Measurements from ENCODE around the gene AMPD3. TPM values are rescaled to one million over a fixed set of nuclear protein-coding genes. Genes with fewer than 3 reads are reported as not detected.

Gene AMPD3
- total RNA-seq, 2 donors from 2014 or later: 7.9 to 9.7 TPM

GRCh38 chr11:10484461-10485180, 29.6 kb downstream of the AMPD3 start:
- Histone ChIP-seq H3K27me3 (no peaks in the 10 kb centered on the region), H3K4me1 (peaks cover 6% of the 10 kb centered on the region), H3K4me3 (no peak overlapping the region), H3K9me3 (no peaks in the 10 kb centered on the region), H3K27ac (no peak overlapping the region), H3K9ac (ENCODE audit: low read depth in 2 of 2, low read length in 2 of 2) (no peak overlapping the region), H3K36me3 (no peaks in the 10 kb centered on the region)
- no peak for DNase-seq
- TF ChIP-seq CTCF (IDR thresholded peaks at IDR 0.05): no peak
- intact Hi-C loops (cut with DNase I): no loop called here

GRCh38 chr11:10485646-10486045, 30.6 kb downstream of the AMPD3 start:
- no peak overlapping the region for H3K27ac ChIP-seq
- peaks cover 6% of the 10 kb centered on the region for H3K4me1 ChIP-seq
- no peaks in the 10 kb centered on the region for H3K27me3 ChIP-seq
- H3K36me3 ChIP-seq: no peaks in the 10 kb centered on the region
- no peak overlapping the region for H3K9ac ChIP-seq (ENCODE audit: low read depth in 2 of 2, low read length in 2 of 2)
- H3K4me3 ChIP-seq: no peak overlapping the region
- intact Hi-C loops (cut with DNase I): no loop called here
- no peak for TF ChIP-seq CTCF (IDR thresholded peaks at IDR 0.05)
- DNase-seq: no peak
- H3K9me3 ChIP-seq: no peaks in the 10 kb centered on the region

- no peaks in the 10 kb centered on the region for H3K36me3 ChIP-seq
- no peak for TF ChIP-seq CTCF (IDR thresholded peaks at IDR 0.05)
- H3K27ac ChIP-seq: no peak overlapping the region
- intact Hi-C loops (cut with DNase I): no loop called here
- H3K9ac ChIP-seq (ENCODE audit: low read depth in 2 of 2, low read length in 2 of 2): no peak overlapping the region
- no peak for DNase-seq
- no peak overlapping the region for H3K4me3 ChIP-seq
- H3K27me3 ChIP-seq: no peaks in the 10 kb centered on the region
- peaks cover 6% of the 10 kb centered on the region for H3K4me1 ChIP-seq
- H3K9me3 ChIP-seq: no peaks in the 10 kb centered on the region
Measured at GRCh38 chr11:10486161-10486840, 31.2 kb downstream of the AMPD3 start.

- no peaks in the 10 kb centered on the region for H3K36me3 ChIP-seq
- peaks cover 6% of the 10 kb centered on the region for H3K4me1 ChIP-seq
- no peaks in the 10 kb centered on the region for H3K9me3 ChIP-seq
- no peaks in the 10 kb centered on the region for H3K27me3 ChIP-seq
- DNase-seq: no peak
- intact Hi-C loops (cut with DNase I): no loop called here
- H3K4me3 ChIP-seq: no peak overlapping the region
- no peak overlapping the region for H3K27ac ChIP-seq
- no peak for TF ChIP-seq CTCF (IDR thresholded peaks at IDR 0.05)
- no peak overlapping the region for H3K9ac ChIP-seq (ENCODE audit: low read depth in 2 of 2, low read length in 2 of 2)
Measured at GRCh38 chr11:10487002-10487647, 32.1 kb downstream of the AMPD3 start.

GRCh38 chr11:10488121-10488933, 33.3 kb downstream of the AMPD3 start:
- H3K9me3 ChIP-seq: no peaks in the 10 kb centered on the region
- intact Hi-C loops (cut with DNase I): no loop called here
- H3K4me3 ChIP-seq: no peak overlapping the region
- no peaks in the 10 kb centered on the region for H3K36me3 ChIP-seq
- TF ChIP-seq CTCF (IDR thresholded peaks at IDR 0.05): no peak
- DNase-seq: peak; percentile 56
- H3K4me1 ChIP-seq: peaks cover 6% of the 10 kb centered on the region
- H3K27me3 ChIP-seq: no peaks in the 10 kb centered on the region
- H3K9ac ChIP-seq (ENCODE audit: low read depth in 2 of 2, low read length in 2 of 2): peak overlapping the region in 1 of 2 donors; percentile 48
- H3K27ac ChIP-seq: peak overlapping the region; percentile 54
